Neural progenitor cell (in vitro differentiated cells): Measurements from ENCODE around the gene YARS1. TPM values are rescaled to one million over a fixed set of nuclear protein-coding genes. Genes with fewer than 3 reads are reported as not detected.

Source experiments
- DNase-seq: peaks from one replicate; pipeline ENCODE4 v3.0.0-alpha.2; 2016; ENCODE audit warnings: low spot score
- H2AFZ ChIP-seq: fragments of 200-600 bp; sonication (generic); replicated peaks from 2 replicates; pipeline ENCODE4 v1.6.1; 2016; ENCODE audit warnings: antibody characterized with exemption
- H3F3A ChIP-seq: fragments of 200-600 bp; sonication (generic); 2 replicates; pipeline ENCODE4 v1.6.1; 2016; ENCODE audit warnings: antibody characterized with exemption, low read depth
- H3K27ac ChIP-seq: fragments of 200-600 bp; sonication (generic); 2 replicates; pipeline ENCODE4 v1.5.1; 2016; ENCODE audit warnings: mild to moderate bottlenecking
- H3K27me3 ChIP-seq: fragments of 200-600 bp; sonication (generic); 2 replicates; pipeline ENCODE4 v1.6.1; 2016; ENCODE audit warnings: mild to moderate bottlenecking, moderate library complexity
- H3K36me3 ChIP-seq: fragments of 200-600 bp; sonication (generic); 2 replicates; pipeline ENCODE4 v1.5.1; 2016
- H3K4me1 ChIP-seq: fragments of 200-600 bp; sonication (generic); 2 replicates; pipeline ENCODE4 v1.6.1; 2016; ENCODE audit warnings: mixed run types
- H3K4me2 ChIP-seq: fragments of 200-600 bp; sonication (generic); 2 replicates; pipeline ENCODE4 v1.6.1; 2016
- H3K4me3 ChIP-seq: fragments of 200-600 bp; sonication (generic); 2 replicates; pipeline ENCODE4 v1.5.1; 2016
- H3K79me2 ChIP-seq: fragments of 200-600 bp; sonication (generic); 2 replicates; pipeline ENCODE4 v1.6.1; 2016; ENCODE audit warnings: low read depth
- H3K9ac ChIP-seq: fragments of 200-600 bp; sonication (generic); 2 replicates; pipeline ENCODE4 v1.6.1; 2016
- H3K9me3 ChIP-seq: fragments of 200-600 bp; sonication (generic); 2 replicates; pipeline ENCODE4 v1.5.1; 2016; ENCODE audit warnings: low read depth
- H4K20me1 ChIP-seq: fragments of 200-600 bp; sonication (generic); 2 replicates; pipeline ENCODE4 v1.6.1; 2016; ENCODE audit warnings: low read depth
- H3K27ac Mint-ChIP-seq: 3 replicates; pipeline ENCODE4 v1.8.0; 2021; ENCODE audit warnings: mixed read lengths
- H3K27me3 Mint-ChIP-seq: 2 replicates; pipeline ENCODE4 v1.8.0; 2022; ENCODE audit warnings: low read depth, mild to moderate bottlenecking, inconsistent platforms, moderate library complexity, mixed read lengths; ENCODE audit not compliant: insufficient read depth
- H3K36me3 Mint-ChIP-seq: 3 replicates; pipeline ENCODE4 v1.8.0; 2021; ENCODE audit warnings: mixed read lengths
- H3K4me1 Mint-ChIP-seq: 3 replicates; pipeline ENCODE4 v1.8.0; 2021; ENCODE audit warnings: mixed read lengths
- H3K4me3 Mint-ChIP-seq: 3 replicates; pipeline ENCODE4 v1.8.0; 2021; ENCODE audit warnings: mild to moderate bottlenecking, moderate library complexity, mixed read lengths
- H3K9me3 Mint-ChIP-seq: 3 replicates; pipeline ENCODE4 v1.8.0; 2020; ENCODE audit warnings: mixed read lengths
- CTCF ChIP-seq: fragments of 200-600 bp; sonication (generic); IDR thresholded peaks from 2 replicates; pipeline ENCODE4 v1.5.1; 2017; ENCODE audit warnings: antibody characterized with exemption, mild to moderate bottlenecking
- EZH2 ChIP-seq: fragments of 200-600 bp; sonication (generic); IDR thresholded peaks from 2 replicates; pipeline ENCODE4 v1.6.1; 2017; ENCODE audit warnings: antibody characterized with exemption, mild to moderate bottlenecking, moderate library complexity
- EZH2phosphoT487 ChIP-seq: fragments of 200-600 bp; sonication (generic); IDR thresholded peaks from 2 replicates; pipeline ENCODE4 v1.6.1; 2017; ENCODE audit warnings: antibody characterized with exemption
- total RNA-seq: library from RNA; depleted of rRNA; stranded (reverse); fragments of >200 nt; gene quantifications from 2 replicates; pipeline ENCODE4 v1.2.3, GENCODE V29; 2015; ENCODE audit warnings: low replicate concordance

The YARS1 gene
- total RNA-seq, 1 donor from 2014 or later = 38.2 TPM

- Histone ChIP-seq H3K27ac (no peak overlapping the region), H3K27me3 (no peaks in the 10 kb centered on the region), H3K4me2 (no peak overlapping the region), H3F3A (no peaks in the 10 kb centered on the region), H3K9me3 (no peaks in the 10 kb centered on the region), H3K79me2 (no peaks in the 10 kb centered on the region), H4K20me1 (no peaks in the 10 kb centered on the region), H3K4me1 (no peaks in the 10 kb centered on the region), H3K9ac (no peak overlapping the region), H3K36me3 (no peaks in the 10 kb centered on the region), H3K4me3 (no peak overlapping the region), H2AFZ (no peak overlapping the region)
- Mint-ChIP-seq H3K9me3 (no peaks in the 10 kb centered on the region), H3K27ac (no peak overlapping the region), H3K27me3 (peaks cover 2% of the 10 kb centered on the region), H3K4me1 (peaks cover 25% of the 10 kb centered on the region), H3K36me3 (peaks cover 31% of the 10 kb centered on the region), H3K4me3 (no peak overlapping the region)
- no peak for TF ChIP-seq CTCF
- no peak for TF ChIP-seq EZH2phosphoT487
- TF ChIP-seq EZH2 = no peak
- no peak for DNase-seq
Observed at GRCh38 chr1:32860566-32860965, 43.4 kb upstream of the YARS1 start.

GRCh38 chr1:32859915-32860314, 42.8 kb upstream of the YARS1 start:
- Histone ChIP-seq H3K79me2 (no peaks in the 10 kb centered on the region), H3K4me3 (no peak overlapping the region), H3K27ac (no peak overlapping the region), H3K27me3 (no peaks in the 10 kb centered on the region), H2AFZ (no peak overlapping the region), H3K9me3 (no peaks in the 10 kb centered on the region), H3F3A (no peaks in the 10 kb centered on the region), H3K4me1 (no peaks in the 10 kb centered on the region), H3K4me2 (no peak overlapping the region), H4K20me1 (no peaks in the 10 kb centered on the region), H3K9ac (no peak overlapping the region), H3K36me3 (peaks cover 4% of the 10 kb centered on the region)
- Mint-ChIP-seq H3K27me3 (peaks cover 2% of the 10 kb centered on the region), H3K36me3 (peaks cover 31% of the 10 kb centered on the region), H3K9me3 (no peaks in the 10 kb centered on the region), H3K27ac (no peak overlapping the region), H3K4me3 (no peak overlapping the region), H3K4me1 (peaks cover 25% of the 10 kb centered on the region)
- no peak for TF ChIP-seq EZH2phosphoT487
- no peak for TF ChIP-seq EZH2
- no peak for TF ChIP-seq CTCF
- DNase-seq = no peak

GRCh38 chr1:32858791-32859190, 41.6 kb upstream of the YARS1 start:
- no peak overlapping the region for H2AFZ ChIP-seq
- Mint-ChIP-seq H3K27ac (no peak overlapping the region), H3K27me3 (peaks cover under 1% of the 10 kb centered on the region), H3K4me3 (no peak overlapping the region), H3K9me3 (no peaks in the 10 kb centered on the region), H3K4me1 (peaks cover 13% of the 10 kb centered on the region), H3K36me3 (peaks cover 35% of the 10 kb centered on the region)
- H3F3A ChIP-seq = no peaks in the 10 kb centered on the region
- H3K9me3 ChIP-seq = no peaks in the 10 kb centered on the region
- H3K4me1 ChIP-seq = no peaks in the 10 kb centered on the region
- no peak overlapping the region for H3K27ac ChIP-seq
- H4K20me1 ChIP-seq = no peaks in the 10 kb centered on the region
- no peak for DNase-seq
- no peaks in the 10 kb centered on the region for H3K27me3 ChIP-seq
- H3K4me3 ChIP-seq = no peak overlapping the region
- H3K79me2 ChIP-seq = no peaks in the 10 kb centered on the region
- peaks cover 4% of the 10 kb centered on the region for H3K36me3 ChIP-seq
- H3K9ac ChIP-seq = no peak overlapping the region
- no peak for TF ChIP-seq EZH2
- TF ChIP-seq EZH2phosphoT487 = no peak
- no peak for TF ChIP-seq CTCF
- H3K4me2 ChIP-seq = no peak overlapping the region
